CD4-positive, alpha-beta T cell treated with Interleukin-6 for 4 hours (primary cell): ENCODE data around the gene ROBO3.

ENCODE experiments used
- DNase-seq: peaks from one replicate; pipeline ENCODE4 v3.0.0-alpha.2; 2020; ENCODE audit warnings: mixed read lengths

The ROBO3 gene, protein sequence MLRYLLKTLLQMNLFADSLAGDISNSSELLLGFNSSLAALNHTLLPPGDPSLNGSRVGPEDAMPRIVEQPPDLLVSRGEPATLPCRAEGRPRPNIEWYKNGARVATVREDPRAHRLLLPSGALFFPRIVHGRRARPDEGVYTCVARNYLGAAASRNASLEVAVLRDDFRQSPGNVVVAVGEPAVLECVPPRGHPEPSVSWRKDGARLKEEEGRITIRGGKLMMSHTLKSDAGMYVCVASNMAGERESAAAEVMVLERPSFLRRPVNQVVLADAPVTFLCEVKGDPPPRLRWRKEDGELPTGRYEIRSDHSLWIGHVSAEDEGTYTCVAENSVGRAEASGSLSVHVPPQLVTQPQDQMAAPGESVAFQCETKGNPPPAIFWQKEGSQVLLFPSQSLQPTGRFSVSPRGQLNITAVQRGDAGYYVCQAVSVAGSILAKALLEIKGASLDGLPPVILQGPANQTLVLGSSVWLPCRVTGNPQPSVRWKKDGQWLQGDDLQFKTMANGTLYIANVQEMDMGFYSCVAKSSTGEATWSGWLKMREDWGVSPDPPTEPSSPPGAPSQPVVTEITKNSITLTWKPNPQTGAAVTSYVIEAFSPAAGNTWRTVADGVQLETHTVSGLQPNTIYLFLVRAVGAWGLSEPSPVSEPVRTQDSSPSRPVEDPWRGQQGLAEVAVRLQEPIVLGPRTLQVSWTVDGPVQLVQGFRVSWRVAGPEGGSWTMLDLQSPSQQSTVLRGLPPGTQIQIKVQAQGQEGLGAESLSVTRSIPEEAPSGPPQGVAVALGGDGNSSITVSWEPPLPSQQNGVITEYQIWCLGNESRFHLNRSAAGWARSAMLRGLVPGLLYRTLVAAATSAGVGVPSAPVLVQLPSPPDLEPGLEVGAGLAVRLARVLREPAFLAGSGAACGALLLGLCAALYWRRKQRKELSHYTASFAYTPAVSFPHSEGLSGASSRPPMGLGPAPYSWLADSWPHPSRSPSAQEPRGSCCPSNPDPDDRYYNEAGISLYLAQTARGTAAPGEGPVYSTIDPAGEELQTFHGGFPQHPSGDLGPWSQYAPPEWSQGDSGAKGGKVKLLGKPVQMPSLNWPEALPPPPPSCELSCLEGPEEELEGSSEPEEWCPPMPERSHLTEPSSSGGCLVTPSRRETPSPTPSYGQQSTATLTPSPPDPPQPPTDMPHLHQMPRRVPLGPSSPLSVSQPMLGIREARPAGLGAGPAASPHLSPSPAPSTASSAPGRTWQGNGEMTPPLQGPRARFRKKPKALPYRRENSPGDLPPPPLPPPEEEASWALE (N-terminal part only)

DNA sequence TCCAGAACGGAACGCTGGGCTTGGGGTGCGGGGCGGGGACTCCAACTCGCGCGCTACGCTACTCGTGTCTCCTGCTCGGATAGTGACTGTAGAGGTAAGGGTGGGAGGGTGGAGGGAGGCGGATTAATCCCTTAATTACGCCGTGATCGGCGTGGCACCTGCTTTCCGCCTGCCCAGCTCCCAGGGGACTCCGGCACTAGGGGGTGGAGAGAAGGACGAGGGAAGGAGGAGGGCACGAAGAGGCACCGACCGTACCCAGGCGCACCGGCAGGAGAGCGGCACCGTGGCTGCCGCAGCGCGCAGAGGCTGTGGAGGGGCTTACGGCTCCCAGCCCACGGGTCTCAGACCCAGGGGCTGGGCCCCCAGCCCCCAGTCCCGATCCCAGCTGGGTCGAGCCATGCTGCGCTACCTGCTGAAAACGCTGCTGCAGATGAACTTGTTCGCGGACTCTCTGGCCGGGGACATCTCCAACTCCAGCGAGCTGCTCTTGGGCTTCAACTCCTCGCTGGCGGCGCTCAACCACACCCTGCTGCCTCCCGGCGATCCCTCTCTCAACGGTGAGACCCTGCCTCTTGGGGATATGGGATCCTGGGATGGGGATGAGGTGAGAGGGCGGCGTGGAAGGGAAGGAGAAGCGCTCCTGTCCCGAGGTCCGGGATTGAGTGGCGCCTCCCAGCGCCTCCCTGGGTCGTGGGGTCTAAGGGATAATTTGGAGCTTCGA is at the start of gene ROBO3:
TSS of gene ROBO3 (plus strand) at position 252 of the 721 bp plus-strand sequence. CDS start at position 398, 146 bp downstream.
- no peak for DNase-seq

DNA sequence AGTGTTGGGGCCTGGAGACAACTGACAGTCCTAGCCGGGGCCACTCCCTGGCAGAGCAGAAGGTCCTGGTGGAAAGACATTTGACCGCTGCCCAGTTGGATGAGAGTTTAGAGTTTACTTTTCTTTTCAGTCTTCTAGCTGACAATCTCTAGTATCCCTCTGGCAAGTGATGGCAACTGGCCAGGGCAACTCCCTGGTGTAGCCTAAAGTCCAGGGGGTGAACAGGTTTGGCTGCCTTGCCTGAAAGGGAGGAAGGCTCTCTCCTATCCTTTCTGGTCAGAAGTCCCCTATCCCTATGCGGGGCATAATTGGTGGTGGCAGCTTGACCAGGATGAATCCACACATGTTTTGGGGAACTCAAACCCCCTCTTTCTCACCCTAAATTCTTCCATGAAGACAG is 48.2 kb upstream of the ROBO3 start:
- no peak for DNase-seq

DNA sequence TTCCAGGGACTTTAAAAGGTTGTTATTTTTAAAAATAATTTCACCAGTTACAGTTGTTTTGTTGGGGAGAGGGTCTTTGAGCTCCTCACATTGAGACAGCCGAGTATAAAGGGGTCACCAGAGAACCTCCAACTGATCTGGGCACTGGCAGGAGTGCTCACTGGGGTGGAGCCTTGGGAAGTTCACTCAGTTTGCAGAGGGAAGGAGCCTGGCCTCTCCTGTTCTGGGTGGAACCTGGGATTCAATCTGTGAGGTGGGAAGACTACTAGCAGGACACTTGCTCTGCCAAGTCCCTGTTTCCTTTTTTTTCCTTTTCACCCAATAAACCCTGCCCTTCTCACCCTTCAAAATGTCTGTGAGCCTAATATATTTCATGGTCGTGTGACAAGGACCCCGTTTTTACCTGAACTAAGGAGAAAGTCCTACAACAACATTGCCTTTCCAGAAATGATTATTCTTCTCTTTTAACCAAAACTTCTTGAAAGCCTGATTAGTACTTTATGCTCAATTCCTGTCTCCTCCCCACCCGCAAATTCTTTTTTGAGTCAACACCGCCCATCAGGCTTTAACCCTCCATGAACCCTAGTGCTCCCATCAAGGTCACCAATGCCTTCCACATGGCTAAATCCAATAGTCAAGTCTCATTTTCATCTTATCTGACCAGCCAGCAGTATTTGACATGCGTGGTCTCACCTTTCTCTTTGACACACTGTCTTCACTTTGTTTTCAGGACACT is 43.1 kb upstream of the ROBO3 start:
- DNase-seq: no peak

DNA sequence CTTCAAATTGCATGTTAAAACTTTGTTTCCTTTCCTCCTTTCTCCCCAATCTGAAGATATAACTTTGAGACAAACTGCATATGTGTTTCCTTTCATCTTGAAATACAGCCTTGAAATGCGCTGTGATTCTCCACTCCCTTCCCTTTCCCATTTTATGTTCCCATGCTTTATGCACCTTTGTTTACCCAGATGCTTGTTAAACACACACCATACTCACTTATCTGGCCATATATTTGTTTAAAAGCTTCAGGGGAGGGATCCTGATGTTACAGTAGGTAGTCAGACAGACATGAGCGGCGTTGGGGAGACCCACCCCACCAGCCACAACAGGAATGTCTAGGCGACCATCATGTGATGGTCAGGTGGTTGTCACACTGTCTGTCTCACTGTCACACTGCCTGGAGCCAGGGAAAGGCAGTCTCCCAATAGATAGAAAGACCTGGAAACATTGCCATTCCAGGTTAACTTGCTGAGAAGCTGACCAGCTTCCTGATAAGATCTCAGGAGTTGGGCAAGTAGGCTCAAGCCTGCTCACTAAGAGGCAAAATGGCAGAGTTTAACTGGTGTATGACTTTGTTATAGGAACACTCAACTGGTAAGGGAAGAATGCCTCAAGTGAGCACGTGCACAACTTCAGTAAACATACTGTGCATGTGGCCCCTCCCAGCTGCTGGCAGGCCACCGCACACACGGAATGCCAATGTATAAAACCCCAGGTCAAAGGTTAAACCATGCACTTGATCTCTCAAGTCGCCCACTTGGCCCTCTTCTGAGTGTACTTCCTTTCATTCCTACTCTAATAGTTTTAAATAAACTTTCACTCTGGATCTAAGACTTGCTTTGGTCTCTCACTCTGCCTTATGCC is 41.5 kb upstream of the ROBO3 start:
- DNase-seq: no peak

DNA sequence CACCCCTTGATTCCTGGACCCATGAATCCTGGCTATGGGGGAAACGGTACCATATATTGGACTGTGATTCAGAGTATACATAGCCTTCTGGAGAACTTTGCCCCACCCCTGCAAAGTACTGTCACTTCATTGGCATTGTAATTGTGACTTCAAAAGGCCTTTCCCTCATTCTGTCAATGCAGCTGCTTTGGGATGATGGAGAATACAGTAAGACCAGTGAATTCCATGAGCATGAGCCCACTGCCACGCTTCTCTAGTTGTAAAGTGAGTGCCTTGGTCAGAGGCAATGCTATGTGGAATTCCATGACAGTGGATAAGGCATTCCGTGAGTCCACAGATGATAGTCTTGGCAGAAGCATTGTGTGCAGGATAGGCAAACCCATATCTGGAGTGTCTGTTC is 39.4 kb upstream of the ROBO3 start:
- DNase-seq: no peak

DNA sequence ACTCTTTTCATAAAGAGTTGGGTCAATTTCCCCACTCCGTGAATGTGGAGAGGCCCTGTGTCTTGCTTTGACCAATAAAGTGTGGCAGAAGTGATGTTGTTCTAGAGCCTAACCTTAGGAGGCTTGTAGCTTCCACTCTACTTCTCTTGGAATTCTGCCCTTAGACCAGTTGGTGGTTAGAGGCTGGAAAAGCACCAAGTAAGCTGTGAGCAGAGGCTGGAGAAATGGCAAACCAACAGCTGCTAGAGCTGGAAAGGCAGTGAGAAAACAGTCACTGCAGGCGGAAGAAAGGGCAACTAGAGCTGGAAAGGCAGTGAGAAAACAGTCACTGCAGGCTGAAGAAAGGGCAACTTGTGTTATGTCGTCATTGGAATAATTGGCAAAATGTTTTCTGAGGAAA is 35.2 kb upstream of the ROBO3 start:
- no peak for DNase-seq

DNA sequence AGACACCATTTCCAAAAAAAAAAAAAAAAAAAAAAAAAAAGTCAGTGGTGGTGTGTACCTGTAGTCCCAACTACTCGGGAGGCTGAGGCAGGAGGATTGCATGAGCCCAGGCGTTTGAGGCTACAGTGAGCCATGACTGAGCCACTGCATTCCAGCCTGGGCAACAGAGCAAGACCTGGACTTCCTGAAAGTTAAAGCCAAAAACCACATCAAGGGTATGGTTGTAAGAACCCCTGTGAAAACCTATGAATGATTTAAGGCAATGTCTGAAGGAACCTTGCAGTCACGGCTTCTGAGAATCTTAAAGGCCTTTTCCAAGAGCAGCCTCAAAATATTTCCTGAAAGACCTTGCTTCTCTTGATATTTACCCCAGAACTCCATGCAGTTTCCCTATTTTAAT is 34.5 kb upstream of the ROBO3 start:
- no peak for DNase-seq

DNA sequence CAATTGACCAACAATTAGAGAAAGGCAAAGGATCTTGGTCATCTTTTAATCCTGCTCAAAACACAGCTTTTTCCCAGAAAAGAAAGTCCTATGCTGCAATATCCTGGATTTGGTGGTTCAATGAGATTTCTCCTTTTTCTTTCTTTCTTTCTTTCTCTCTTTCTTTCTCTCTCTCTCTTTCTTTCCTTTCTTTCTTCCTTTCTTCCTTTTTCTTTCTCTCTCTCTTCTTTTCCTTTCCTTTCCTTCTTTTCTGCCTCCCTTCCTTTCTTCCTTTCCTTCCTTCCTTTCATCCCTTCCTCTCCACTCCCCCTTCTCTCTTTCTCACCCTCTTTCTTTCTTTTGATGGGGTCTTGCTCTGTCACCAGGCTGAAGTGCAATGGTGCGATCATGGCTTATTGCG is 33.3 kb upstream of the ROBO3 start:
- no peak for DNase-seq

DNA sequence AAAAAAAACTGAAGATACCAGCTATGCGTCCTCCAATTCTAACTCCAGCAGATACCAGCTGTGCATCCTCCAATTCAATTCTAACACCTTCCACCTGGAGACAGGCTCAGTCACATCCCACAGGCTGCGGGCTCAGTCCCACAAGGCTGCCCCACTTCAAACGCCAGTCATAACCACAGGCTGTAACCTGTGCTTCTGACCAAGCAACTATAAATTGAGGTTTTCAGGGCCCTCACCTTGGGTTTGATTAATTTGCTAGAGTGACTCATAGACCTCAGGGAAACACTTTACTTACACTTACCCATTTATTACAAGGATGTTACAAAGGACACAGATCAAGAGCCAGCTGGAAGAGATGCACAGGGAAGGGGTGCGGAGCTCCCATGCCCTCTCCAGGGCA is 32.7 kb upstream of the ROBO3 start:
- no peak for DNase-seq

DNA sequence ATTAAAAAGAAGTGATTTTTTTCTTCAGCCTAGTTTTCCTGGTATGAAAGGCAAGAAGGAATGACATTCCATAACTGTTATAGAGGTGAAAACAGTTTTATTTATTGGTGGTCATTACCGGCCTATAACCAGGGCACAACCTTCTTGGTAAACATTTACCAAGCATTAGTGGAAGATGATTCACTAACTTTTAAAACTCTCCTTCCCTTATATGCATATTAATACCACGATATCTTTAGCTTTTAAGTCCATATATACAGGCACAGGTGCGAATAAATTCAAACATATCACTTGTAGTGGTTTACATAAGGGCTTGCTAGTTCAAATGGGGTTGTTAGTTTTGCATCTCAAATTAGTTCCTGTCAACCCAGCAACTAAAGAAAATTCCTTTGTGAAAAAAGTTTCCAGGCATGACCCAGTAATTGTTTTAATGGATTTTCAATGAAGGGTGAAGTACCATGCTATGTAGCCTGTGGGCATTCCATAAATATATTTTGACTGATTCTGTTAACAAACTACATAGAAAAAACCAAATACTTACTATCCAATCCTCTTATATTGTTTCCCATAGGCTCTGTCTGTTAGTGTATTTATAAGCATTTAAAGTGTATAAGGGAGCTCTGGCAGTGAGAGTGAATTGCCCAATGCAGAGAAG is 30.6 kb upstream of the ROBO3 start:
- no peak for DNase-seq

DNA sequence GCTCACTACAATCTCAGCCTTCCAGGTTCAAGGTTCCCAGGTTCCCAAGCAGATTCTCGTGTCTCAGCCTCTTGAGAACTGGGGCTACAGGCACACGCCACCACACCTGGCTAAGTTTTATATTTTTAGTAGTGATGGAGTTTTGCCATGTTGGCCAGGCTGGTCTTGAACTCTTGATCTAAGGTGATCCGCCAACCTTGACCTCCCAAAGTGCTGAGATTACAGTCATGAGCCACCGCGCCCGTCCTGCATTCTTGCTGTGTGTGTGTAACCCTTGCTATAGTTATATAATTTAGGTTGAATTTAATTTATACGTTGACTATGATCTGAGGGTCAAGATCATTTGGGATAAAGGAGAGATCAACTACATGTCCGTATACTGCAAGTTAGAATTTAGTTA is 29.3 kb upstream of the ROBO3 start:
- no peak for DNase-seq

DNA sequence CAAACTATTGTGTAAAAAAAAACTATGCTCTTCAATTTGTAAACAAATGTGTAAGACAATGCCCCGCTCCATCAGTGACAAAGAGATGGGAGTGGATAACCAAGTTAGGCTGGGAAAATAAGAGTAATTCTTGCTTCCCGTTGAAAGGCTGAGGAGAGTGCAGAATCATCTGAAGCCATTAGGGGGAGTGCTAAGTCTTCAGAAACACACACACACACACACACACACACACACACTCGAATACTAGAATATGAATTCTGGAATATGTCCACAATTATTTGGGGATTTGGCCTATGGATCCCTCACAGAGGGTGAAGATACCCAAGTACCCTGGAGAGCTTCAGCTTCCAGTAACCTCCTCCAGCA is 27.8 kb upstream of the ROBO3 start:
- no peak for DNase-seq

DNA sequence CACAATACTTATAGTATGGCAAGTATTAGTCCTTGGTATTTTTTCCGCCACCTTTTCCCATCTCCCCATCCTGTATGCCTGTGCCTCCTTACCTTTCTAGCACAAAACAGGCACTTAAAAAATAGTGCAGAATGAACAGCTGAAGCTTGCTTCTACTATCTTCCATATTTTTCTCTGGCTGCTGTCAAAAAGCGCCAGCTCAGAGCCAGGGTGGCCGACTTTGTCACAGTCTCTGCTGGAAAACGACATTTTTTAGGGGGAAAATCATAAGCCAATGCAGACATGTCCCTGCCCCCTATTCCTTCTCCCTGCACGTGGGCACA is 26.5 kb upstream of the ROBO3 start:
- no peak for DNase-seq

DNA sequence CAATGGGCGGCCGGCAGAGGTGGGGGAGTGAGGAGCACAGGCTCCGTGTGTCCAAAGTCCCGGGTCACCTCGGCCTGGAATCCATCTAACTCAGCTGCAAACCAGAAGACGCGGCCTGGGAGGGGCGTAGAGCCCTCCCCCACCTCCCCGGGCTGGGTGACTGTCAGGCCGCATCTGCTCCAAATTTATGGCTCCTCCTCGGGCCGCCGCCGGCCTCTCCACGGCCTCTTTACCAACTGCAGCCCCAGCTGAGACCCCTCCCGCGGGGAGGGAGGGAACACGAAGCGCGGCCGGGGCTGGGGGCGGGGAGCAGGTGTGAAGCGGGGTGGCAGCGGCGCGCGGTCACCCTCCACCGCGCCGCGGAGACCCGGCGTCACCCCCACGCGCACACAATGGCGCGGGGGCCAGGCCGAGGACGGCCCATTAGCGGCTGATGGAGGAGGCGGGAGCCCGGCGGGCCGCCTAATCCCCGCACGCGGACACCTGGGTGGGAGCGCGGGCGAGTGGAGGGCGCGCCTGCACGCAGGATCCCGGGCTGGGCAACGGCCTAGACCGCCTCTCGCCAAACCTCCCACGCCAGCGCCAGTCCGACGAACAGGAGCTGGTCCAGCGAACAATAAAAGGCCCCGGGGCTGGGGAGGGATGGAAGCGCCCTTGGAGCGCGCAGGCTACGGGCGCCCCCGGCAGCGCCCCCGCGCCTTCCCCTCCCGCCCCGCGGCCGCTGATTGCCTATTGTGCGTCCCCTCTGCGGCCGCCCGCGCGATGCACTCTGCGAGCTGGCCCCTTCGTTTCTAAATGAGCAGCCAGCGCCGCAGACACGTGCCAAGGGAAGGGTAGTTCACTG is 25.9 kb upstream of the ROBO3 start:
- DNase-seq: no peak

DNA sequence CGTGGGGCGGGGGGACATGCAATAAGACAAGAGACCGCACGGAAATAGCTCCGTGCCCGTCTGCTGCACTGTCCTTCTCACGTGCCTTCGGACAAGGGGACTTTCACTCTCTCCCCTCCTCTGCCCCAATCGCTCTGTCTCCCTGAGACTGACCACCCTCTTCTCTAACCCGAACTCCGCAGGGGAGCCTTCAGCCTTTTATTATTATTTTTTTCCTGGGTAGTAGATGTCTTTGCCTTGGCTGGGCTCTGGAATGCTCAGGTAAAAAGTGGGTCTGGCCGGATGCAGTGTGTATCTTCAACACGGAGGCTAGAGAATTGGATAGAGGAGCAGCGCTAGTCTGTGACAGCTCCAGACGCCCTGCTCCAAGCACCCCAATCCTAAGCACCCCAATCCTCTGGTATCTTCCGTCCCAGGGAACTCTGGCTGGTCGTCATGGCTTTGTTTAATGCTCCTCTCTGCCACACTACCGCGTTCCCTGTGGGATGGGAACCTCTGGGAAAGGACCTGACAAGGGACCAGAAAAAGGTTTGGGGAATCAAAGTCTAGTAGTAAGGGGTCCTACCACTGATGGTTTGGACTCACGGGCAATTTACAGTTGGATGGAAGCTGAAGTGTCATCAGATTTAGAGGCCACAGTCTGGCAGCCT is 25.1 kb upstream of the ROBO3 start:
- DNase-seq: no peak

DNA sequence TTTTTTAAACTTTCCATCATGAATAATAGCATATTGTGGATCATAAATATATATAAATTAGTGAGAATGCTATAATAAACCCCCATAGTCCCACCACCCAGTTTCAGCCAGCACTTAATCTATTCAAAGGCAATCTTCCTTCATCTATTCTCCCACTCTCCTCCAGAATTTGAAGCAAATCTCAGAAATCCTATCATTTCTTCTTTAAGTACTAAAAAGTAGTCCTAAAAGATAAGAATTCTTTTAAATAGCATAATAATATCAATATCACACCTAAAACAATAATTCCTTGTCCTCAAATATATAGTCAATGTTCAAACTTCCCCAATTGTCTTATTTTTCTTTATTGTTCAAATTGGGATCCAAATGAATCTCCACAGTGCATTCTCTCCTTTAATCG is 24.6 kb upstream of the ROBO3 start:
- DNase-seq: no peak

DNA sequence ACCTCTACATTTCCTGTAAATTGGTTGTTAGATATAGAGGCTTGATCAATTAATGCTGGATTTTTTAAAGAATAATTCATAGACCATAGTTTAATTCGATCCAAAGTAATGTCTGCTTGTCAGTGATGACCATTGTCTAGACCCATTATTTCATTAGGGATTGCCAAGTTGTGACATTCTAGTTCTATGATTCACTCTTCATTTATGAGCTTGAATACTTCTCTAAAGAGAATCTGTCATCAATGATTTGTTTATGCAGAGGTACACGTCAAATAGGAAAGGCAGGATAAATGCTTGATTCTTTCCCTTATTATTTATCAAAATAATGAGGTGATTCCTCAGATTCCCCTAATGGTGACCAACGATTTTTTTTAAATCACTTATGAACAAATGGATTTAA is 24.0 kb upstream of the ROBO3 start:
- DNase-seq: no peak

DNA sequence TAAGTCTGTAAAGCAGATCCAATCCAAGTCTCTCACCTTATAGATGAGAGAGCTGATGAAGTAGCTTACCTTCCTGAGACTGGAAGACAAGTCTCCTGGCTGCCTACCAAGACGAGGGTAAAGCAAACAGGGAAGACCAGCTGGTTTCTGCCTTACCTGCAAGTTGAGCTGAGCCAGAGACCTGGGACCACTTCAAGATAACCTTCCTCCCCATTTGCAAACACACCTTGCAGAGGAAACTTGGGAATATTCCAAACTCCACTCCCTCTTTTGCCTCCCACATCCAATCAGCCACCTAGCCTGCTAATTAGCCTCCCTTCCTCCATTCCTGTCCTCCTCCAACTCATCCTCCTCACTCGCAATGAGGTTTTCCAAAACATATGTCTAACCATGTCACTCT is 23.4 kb upstream of the ROBO3 start:
- no peak for DNase-seq

DNA sequence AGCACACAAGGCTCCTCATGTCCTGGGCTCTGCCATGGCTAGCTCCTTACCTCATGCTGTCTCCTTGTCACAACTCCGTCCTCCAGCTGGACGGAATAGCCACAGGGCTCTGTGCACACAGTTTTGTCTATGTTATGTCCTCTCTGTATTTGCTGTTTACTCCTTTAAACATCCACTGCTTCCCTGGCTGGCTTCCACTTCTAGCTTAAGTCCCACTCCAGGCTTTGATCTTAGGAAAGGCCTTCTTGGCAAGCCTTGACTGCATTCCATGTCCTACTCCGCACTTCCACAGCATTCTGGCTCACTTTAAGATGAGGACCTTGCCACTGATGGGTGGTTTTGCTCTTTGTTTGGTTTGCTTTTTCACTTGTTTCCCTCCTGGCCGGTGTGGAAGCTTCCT is 22.9 kb upstream of the ROBO3 start:
- DNase-seq: no peak
